Amniotic stem cell (primary cell): Measurements from ENCODE around the gene NRP2.

ENCODE experiments used
- DNase-seq: peaks from one replicate; lab custom pipeline; 2025; lab: John Stamatoyannopoulos, UW

Gene NRP2

DNA sequence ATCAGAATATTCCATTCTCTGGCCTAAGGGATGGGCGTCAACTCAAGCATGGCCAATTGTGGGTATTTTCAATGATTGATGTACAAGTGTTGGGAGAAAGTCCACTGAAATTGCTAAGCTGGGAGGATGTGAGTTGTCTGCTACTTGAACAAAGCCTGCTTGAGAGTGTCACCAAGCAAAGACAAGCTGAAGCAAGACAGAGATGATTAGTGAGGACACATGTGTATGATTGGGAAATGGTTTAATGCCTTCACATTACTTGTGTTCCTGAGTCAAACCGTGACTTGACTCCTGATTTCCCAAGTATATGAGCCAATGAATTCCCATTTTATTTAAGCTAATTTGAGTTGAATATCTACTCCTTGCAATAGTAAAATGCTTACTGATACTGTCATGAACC is 23.7 kb upstream of the NRP2 start:
- no peak for DNase-seq

DNA sequence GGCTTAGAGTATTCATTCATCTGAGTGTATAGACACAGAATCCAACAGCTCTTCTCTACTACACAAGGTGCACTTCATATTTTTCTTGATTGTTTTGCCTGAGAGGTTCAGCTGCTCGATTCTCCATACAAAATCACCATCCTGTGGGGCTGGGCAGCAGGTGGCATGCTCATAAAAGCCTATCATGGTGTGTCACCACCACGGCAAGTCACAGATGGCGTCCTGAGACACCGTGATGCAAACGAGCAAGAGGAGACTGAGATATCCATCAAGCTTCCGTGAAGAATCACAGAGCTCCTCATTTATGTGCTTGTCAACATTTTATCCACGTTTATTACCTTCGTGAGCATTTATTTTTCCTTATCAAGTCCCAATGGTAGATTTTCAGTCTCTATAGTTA is 22.4 kb upstream of the NRP2 start:
- DNase-seq, result no peak

DNA sequence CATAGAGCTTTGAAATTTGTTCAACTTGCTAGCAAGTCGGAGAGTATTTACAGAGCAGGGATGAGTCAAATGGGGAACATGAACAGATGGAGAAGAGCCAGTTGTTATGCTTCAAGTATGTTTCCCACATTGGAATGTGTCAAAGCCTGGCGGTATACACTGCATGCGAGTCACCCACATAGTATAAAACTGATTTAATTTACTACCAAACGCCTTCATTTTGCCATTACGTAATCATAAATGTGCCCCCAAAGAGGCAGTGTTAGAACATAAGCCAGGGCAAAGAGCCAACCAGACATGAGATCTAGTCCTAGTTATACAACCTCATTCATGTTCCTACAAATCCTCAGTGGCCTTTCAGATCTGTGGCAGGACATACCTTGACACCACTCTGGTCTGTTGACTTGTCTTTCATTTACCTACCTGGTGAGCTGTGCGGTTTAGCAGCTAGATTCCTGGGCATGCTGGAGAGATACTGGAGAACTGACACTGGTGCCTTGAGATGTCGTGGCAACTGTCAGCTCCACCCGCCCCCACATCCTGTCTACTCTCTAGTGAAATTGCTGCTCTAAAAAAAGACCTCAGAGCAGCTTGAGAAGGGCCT is 21.7 kb upstream of the NRP2 start:
- peak; percentile 71 for DNase-seq

DNA sequence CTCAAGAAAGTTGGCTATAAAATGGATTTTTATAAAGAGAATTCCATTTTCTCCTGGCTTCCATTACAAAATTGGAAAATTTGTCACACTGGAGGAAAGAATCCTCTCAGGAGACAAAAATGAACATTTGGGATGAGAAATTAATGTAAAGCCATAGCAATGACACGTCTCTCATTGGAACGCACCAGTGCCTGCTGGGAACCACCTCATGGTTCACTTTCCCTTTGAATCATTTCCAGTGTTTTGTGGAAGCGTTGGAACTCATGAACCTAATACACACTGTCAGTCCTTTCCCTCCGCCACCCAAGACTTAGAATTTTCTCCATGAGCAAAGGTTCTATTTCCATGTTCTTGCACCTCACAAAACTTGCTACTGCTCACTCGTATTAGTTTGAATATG is 21.0 kb upstream of the NRP2 start:
- DNase-seq, result no peak

DNA sequence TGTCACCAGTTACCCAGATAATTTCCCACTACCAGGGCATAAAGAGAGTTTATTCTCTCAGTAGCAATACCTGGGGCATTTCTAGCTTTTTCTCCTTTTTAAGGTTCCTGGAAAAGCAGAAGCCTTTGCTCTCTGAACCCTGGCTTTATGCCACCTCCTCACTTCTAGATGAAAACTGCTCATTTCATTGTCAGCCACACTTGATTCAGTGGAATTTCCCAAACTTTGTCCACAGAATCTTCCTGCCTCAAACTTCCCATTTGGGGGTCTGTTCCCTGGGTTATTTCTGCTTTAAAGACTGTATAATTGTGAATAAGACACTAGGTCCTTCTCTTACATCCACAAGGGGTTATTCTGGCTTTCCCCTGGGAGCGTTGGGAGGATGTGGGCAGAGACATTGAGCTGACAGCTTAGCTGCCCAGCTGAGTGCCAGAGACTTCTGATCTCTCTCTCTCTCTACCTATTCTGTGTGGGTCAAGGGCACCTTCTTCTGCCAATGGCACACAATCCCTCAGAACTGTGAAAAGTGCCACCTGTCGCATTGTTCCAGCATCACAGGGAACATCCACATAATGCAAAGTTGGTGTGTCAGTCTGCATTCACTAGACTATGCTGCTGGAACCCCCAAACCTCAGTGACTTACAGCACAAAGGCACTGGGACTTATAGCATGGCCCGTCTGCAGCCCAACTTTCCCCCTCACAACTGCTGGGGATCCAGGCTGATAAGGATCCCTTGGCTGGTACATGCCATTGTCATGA is 19.9 kb upstream of the NRP2 start:
- DNase-seq, result no peak

DNA sequence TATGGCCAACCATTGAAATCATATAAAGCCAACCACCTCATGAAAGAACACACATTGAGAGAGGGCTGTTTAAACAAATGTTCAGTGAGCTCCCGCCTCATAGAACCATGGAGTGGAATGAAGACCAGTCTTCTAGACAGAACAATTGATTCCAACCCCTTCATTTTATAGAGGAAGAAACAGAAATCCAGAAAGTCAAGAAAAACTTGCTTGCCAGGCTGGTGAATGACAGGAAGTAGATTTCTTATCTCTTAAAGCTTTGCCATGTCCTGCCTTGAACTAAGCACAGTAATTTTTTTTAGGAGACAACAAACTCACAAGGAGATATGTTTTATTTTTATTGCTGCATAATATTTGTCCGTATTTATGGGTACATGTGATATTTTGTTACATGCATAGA is 16.5 kb upstream of the NRP2 start:
- DNase-seq, result no peak

DNA sequence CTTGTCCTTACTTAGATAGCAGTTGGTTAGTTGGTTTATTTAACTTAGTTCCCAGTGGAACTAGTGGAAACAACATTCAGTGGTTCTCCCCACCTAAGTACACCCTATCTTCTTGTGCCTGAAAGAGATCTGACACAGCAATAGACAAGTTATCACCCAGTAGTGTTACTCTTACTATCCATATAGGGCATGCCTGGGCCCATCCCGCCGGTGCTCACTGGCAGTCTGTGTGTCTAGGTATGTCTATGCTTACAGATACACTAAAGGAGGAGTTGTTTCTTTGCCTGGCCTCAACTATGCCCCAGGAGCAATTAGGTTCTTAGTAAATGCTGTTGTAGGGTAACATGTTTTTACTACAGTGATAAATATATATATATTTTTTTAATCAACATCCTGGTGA is 12.0 kb upstream of the NRP2 start:
- DNase-seq, result no peak

DNA sequence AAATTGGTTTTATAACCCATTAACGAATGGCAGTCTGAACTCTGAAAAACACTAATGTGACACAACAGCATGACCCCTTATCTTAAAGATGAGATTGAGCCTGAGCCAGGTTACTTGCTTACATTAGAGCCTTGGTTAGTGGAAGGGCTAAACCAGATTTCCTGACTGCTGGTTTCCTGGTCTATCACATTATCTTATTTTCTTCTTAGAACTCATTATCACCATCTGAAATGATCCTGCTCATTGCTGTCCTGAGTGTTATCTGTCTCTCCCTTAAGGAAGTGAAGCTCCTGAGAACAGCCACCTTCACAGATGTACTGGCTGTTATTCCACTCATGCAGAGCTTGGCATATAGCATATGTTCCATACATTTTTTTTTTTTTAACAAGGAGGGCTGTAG is 9.0 kb upstream of the NRP2 start:
- no peak for DNase-seq

DNA sequence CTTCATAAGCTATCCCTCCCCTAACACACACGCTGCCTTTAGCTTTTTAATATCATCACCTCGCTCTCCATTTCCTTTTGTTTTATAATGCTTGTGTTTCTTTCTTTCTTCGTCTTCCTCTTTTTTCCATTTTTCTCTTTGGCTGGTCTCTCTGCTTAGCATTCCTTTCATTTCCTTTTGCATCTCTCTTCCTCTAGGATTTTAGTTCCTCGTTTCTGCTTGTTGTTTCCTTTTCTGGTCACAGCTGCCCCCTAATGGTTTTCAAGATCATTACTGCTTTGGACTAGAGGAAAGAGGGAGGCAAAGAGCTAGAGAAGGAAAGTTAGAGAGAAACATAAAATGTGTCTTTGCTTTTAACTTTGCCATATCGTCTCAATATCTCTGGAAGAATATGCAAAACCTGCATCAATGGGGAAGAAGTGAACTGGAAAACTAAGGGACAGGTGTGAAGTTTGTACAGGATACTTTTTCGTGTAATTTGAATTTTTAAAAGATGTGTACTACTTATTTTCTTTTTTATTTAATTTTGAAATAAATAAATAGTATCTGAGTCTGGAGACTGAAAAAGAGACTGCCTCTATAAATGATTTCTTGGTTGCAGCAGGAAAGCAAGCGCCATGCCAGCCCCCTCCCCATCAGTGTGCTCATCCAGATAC is 6.3 kb upstream of the NRP2 start:
- DNase-seq, result peak; percentile 67

DNA sequence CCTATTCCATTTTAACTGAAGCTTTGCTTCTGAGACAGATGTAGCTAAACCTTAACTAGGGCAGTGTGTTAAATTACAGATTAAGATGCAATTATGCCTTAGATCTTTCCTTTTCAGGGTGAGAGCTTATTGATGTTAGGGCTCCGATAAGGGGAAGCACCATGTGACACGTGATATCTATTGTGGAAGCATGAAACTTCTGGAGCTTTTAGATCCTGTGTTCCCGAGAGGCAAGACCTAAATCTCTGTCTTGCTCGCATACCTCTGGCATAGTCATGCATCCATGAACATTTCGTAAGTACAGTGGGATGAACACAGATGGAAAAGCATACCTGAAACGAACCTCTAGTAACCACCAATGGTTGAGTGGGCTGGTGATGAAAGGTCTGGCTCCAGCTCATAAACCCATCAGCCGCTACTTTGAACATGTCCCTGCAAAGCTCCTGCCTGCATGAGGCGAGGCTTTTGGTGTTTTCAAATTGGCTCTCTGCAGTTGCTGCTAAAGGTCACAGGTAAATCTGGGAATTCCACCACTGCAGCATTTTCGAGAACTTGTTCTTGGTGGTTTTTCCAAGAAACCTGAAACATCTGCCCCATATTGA is 3.7 kb upstream of the NRP2 start:
- DNase-seq, result no peak

DNA sequence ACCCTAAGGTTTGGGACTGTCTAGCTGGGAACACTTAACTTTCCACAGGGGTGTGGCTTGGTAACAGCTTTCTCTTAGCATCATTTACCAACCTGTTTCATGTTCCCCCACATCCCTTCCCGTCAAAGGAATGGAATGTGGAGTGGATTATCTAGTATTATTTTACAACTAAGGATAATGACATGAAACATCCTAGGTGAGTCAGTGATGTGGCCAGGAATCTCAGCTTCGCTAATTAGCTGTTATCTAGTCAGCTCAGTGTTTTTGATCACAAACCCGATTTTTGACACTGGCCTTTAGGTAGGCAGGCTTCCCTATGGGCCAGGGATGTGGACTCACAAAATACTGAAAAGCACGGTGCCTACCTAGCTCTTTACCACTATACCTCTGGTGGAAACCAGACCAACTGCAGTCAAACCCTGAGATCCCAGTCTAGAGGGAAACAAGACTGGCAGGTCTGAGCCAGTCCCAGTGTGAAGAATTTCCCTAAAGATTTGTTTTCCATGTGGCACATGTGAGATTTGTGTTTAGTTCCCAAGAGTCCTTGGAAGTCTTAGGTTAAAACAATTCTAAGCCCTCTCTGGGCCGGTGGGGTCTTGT is 2.8 kb upstream of the NRP2 start:
- no peak for DNase-seq

DNA sequence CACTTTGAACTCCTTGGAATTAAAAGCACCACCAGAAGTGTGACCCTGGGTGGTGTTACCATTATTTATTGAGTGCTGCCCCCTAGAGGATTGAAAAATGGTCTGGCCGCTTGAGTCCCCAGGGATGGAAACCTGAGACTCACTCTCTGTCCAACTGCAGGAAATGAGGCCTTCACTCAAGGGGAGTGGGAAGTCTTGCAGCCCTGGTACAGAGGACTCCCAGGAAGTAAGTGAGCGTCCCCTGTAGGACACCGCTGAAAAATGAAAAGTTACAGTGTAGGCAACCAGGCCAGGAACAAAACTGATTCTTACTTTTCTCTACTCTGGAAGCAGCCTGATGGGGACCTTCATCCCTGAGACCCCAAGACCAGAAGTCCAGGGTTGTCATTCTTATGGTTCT is 2.2 kb upstream of the NRP2 start:
- DNase-seq, result peak; percentile 87

DNA sequence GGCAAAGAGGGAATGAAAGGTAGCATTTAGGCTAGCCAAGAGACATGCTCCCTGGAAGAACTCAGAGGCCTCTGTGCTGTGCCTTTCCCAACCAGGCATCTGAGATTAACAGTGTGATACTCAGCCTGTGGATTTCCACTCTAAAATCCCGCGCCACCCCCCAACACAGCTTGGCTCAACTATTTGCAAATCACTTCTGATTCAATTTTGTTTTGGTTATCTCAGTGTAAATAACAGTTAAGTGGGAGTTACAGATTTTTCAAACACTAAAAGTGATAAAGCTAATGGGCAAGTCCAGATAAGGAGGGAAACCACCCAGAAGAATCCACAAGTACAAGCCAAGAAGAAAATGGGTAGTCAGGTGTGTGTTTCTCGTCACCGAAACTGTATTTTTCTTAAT is 1.4 kb upstream of the NRP2 start:
- DNase-seq, result no peak

DNA sequence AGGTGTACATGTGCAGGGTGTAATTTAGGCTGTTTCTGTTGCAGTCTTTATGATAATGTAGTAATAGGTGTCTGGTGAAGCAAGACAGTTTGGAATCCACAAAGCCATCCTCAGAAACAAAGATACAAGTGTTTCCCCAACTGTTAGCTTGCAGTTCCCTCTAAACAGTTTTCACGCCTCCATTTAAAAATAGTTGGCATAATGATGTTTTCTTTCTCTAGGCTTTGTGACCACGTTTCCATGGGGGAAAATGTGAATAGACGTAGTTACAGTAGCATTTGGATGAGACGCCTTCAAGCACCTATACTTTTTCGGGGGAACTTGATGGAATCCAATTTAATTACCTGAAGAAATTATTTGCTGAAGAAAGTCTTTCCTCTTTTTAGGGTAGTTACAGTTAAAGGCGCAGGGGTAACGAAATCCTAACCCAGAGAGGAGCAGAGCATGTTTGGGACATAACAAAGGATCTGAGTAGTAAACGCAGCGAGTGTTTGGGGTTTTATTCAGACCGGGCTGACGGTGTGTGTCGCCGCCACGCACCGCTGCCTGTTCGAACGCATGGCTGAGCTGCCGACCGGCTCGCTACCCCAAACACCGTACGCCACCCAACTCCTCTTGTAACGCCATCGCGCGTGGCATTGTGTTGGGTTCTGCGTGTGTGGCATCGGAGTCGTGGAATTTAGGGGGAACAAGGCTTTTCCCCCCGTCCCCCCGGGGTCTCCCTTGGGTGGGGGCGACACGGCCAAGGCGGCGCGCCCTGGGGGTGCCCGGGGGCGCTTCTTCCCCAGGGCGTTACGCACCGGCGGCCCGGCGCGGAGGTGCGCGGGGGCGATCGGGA is 681 bp upstream of the NRP2 start:
- DNase-seq, result no peak

DNA sequence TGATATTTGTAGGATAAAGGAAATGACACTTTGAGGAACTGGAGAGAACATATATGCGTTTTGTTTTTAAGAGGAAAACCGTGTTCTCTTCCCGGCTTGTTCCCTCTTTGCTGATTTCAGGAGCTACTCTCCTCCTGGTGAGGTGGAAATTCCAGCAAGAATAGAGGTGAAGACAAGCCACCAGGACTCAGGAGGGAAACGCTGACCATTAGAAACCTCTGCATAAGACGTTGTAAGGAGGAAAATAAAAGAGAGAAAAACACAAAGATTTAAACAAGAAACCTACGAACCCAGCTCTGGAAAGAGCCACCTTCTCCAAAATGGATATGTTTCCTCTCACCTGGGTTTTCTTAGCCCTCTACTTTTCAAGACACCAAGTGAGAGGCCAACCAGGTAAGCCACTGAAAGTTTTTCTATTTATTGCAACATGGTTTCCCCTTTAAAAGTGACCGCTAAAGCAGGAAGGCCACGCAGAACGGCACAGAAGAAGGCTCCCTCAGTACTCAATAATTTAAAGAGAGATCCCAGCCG is 735 bp downstream of the NRP2 start:
- DNase-seq, result no peak

DNA sequence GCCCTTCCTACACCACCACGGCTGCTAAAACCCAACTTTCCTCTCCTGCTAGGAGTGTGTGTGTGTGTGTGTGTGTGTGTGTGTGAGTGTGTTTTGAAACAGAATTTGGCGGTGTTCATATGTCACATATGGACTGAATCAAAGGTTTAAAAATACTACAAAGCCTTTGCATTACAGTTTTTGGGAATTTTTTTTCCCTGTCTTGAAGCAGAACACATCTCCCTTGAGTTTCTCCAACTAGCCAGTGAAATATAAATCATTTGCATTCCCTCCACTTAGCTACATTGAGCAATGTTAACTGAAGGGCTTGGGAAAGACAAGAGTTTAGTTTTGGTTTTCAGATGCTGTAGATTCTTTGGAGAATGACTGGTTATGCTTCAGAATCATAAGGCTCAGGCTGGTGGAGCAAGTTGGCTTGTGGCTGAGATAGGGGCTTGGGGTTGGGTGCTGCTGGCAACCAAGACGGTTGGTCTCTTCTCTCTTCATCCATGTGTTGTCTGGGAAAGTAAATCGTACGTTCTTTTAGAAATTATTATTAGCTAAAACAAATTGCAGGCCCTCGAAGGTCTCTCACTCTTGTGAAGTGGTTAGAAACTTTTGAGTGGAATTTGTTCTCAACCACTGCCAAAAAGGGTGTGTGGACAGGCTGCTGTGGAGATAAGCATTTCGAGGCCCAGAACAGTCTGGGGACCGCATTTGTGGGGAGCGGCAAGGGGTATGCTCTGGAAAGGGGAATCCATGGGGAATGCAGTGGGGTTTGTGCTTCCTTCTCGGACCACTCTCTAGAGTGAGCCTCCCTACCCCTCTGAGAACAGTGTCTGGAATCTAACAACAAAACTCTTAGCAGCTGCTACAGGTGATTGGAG is 1.4 kb downstream of the NRP2 start:
- DNase-seq, result no peak

DNA sequence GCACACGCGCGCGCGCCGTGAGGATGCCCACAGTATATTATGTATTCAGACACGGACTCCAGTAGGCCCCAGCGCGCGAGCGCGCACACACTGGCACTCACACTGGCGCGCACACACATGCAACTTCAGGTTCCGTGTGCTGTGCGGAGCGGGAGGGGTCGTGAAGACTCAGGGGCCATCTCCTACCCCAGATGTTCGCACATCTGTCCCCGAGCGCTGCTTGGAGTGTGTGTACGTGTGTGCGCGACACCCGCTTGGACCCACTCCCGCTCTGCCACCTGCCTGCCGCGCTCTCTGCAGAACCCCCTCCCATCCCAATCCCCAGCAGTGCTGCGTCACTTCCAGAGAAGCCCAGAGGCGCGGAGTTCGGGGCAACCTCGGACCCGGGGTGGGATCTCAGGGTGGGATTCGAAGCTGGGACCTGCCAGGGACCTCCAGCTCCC is 2.6 kb downstream of the NRP2 start:
- no peak for DNase-seq

DNA sequence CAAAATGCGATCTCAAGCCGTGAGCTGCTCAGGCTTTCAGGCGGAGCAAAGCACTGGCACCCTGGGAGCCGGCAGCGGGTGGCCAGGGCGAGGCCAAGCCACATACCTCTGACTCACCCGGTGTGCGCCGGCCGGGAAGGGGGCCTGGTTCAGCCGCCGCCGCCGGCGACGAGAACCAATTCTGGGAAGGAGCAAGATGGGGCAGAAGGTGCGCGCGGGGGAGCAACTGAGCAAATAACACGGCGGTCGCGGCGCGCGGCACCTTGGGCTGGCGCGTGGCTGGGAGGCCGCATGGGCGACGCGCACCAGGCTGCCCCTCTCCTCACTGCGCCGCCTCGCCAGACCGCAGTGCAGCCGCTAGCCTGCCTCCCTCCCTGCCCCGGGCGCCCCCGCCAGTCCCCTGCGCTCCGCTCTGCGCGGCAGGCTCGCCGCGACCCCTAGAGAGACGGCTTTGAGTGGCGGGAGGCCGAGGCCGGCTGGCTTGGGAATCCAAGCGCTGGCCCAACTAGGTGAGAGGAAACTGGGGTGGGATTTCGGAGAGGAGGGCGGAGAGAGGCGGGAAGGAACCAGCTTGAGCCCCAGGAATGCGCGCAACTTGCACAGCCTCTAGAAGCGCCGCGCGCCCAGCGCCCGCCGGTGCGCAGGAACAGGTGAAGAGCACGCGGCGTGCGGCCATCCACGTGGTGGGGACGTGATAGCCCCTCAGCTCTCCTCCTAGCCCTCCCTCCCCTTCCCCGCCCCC is 3.2 kb downstream of the NRP2 start:
- DNase-seq, result no peak

DNA sequence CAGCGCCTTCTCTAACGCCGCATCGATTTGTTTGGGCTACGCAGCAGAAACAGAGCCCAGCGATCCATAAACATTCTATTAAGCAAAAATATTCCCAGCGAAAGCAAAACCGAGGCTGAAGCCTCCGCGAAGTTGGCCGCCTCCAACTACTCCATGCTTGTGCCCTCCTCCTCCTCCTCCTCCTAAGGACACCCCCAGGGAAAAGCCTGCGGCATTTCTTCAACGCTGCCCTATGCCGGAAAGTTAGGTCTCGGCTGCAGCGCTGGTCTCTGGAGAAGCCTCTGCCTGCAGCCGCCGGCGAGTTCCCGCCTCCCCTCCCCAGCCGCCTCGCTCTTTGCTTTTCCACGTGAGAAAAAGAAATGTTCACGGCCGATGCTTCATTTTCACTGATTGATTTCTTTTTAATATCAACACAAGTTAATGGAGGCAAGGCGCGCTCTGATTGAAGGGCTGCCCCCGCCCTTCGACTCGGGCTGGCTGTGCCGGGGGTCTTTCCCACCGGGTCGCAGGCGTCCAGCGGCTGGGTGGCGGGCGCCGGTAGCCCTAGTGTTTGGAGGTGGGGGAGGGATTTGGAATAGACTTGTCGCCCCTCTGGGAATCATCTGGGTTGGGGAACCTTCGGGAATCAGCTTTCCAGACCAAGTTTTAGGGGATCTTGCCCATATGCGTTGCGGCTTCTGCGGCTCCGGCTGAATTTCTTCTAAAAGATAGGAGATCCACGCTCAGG is 3.9 kb downstream of the NRP2 start:
- no peak for DNase-seq
